Urinary bladder (tissue), 2 donors: ENCODE data around the gene BLOC1S1. TPM values are rescaled to one million over a fixed set of nuclear protein-coding genes. Genes with fewer than 3 reads are reported as not detected.

Source experiments
- polyA plus RNA-seq: library from polyadenylated mRNA; stranded (reverse); fragments of 200-250 nt; gene quantifications from one replicate; pipeline ENCODE4 v1.2.3, GENCODE V29; 2013
- small RNA-seq: library from RNA; depleted of rRNA; stranded (forward); fragments of <200 nt; gene quantifications from one replicate; pipeline ENCODE3, GENCODE V24; 2014
- total RNA-seq: library from RNA; depleted of rRNA; stranded (reverse); fragments of >200 nt; gene quantifications from one replicate; pipeline ENCODE4 v1.2.3, GENCODE V29; 2014
- donor health status: healthy.

Gene BLOC1S1
- total and polyA plus RNA-seq, 2 donors: 48.4 to 237 TPM

Small RNAs within 50 kb of the gene (small RNA-seq; reads per million reads assigned to genes)
- gene AC009779.1: not detected
- not detected for gene RF00017

Other genes starting within 250 kb of the BLOC1S1 start
- not detected for gene OR6C70, start 245.9 kb upstream of the BLOC1S1 start, total RNA-seq
- gene OR6C70, start 245.9 kb upstream of the BLOC1S1 start, polyA plus RNA-seq: not detected
- gene OR6C68, start 223.7 kb upstream of the BLOC1S1 start, total RNA-seq: not detected
- gene OR6C68, start 223.7 kb upstream of the BLOC1S1 start, polyA plus RNA-seq: not detected
- gene OR6C4, start 166.4 kb upstream of the BLOC1S1 start, total RNA-seq: not detected
- not detected for gene OR6C4, start 166.4 kb upstream of the BLOC1S1 start, polyA plus RNA-seq
- not detected for gene OR2AP1, start 143.6 kb upstream of the BLOC1S1 start, total RNA-seq
- not detected for gene OR2AP1, start 143.6 kb upstream of the BLOC1S1 start, polyA plus RNA-seq
- gene OR10P1, start 79.2 kb upstream of the BLOC1S1 start, total RNA-seq: not detected
- not detected for gene OR10P1, start 79.2 kb upstream of the BLOC1S1 start, polyA plus RNA-seq
- gene ITGA7, start 8.1 kb upstream of the BLOC1S1 start, total RNA-seq: 36.0 TPM
- gene ITGA7, start 8.1 kb upstream of the BLOC1S1 start, polyA plus RNA-seq: 87.5 TPM
- gene RDH5, start 4.3 kb downstream of the BLOC1S1 start, total RNA-seq: 8.1 TPM
- 8.7 TPM for gene RDH5, start 4.3 kb downstream of the BLOC1S1 start, polyA plus RNA-seq
- gene CD63, start 13.0 kb downstream of the BLOC1S1 start, total RNA-seq: 682 TPM
- gene CD63, start 13.0 kb downstream of the BLOC1S1 start, polyA plus RNA-seq: 1,016 TPM
- gene GDF11, start 27.1 kb downstream of the BLOC1S1 start, total RNA-seq: 5.6 TPM
- gene GDF11, start 27.1 kb downstream of the BLOC1S1 start, polyA plus RNA-seq: 11.0 TPM
- 86.2 TPM for gene SARNP, start 101.7 kb downstream of the BLOC1S1 start, total RNA-seq
- 76.0 TPM for gene SARNP, start 101.7 kb downstream of the BLOC1S1 start, polyA plus RNA-seq
- gene ORMDL2, start 102.0 kb downstream of the BLOC1S1 start, total RNA-seq: 8.4 TPM
- 37.3 TPM for gene ORMDL2, start 102.0 kb downstream of the BLOC1S1 start, polyA plus RNA-seq
- gene DNAJC14, start 113.5 kb downstream of the BLOC1S1 start, total RNA-seq: 24.6 TPM
- 26.2 TPM for gene DNAJC14, start 113.5 kb downstream of the BLOC1S1 start, polyA plus RNA-seq
- 4.3 TPM for gene MMP19, start 126.9 kb downstream of the BLOC1S1 start, total RNA-seq
- 21.8 TPM for gene MMP19, start 126.9 kb downstream of the BLOC1S1 start, polyA plus RNA-seq
- 20.1 TPM for gene PYM1, start 211.8 kb downstream of the BLOC1S1 start, total RNA-seq
- 31.1 TPM for gene PYM1, start 211.8 kb downstream of the BLOC1S1 start, polyA plus RNA-seq
- 33.6 TPM for gene DGKA, start 215.1 kb downstream of the BLOC1S1 start, total RNA-seq
- gene DGKA, start 215.1 kb downstream of the BLOC1S1 start, polyA plus RNA-seq: 31.7 TPM
- 1.5 TPM for gene PMEL, start 250.0 kb downstream of the BLOC1S1 start, total RNA-seq
- gene PMEL, start 250.0 kb downstream of the BLOC1S1 start, polyA plus RNA-seq: 0.89 TPM